ENCODE results near the gene TRIM2. TPM values are rescaled to one million over a fixed set of nuclear protein-coding genes. Genes with fewer than 3 reads are reported as not detected.

The TRIM2 gene
- polyA plus RNA-seq, 3 donors: 68.1 to 89.2 (median 74.4) TPM

DNA sequence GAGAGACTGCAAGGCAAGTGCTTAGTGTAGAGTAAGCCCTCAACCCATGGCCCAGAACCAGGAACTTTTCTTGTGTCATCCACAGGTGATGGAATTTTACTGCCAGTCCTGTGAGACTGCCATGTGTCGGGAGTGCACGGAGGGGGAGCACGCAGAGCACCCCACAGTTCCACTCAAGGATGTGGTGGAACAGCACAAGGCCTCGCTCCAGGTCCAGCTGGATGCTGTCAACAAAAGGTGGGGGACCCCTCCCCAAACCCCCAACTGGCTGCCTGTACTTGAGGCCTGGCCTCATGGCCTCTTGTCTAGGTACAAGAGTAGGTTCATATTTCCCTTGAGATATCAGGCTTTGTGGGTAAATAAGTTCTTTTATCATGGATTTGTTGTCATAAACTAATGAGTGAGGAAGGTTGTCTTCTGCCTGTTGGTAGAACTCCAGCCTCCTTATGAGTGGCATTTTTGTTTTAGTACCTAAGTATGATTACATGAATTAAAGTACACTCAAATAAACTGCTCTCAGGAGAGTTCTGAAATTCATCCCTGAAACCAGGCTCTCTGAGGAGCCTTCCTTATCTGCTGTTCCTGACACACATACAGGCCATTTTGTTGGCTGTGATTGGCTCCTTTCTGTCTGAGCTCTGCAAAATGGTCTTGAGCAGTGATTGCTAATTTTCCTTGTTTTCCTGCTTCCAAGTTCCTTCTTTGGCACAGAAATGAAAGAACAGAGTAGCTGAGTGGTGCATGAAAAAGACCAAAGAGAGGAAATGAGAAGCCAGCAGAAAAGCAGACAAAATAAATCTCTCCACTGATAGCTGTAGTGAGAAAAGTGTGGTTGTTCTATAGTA lies 88.9 kb downstream of the TRIM2 start:
- DNase-seq (ENCODE audit: extremely low read depth in 1 of 11, low read depth in 9 of 11, low spot score in 4 of 11): no peak

DNA sequence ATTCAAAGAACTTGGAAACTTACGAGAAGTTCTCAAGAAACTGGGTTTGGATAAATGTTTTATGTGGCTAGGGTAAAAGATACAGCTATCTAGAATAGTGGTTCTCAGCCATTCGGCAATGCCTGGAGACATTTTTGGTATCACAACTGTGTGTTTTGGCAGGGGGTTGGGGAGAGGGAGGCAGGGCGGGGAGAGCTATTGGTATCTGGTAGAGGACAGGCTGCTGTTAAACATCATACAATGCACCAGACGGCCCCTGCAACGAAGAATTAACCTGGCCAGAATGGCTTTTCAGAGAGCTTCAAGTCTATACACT lies 89.5 kb downstream of the TRIM2 start:
- no peak for DNase-seq (ENCODE audit: extremely low read depth in 1 of 11, low read depth in 9 of 11, low spot score in 4 of 11)

DNA sequence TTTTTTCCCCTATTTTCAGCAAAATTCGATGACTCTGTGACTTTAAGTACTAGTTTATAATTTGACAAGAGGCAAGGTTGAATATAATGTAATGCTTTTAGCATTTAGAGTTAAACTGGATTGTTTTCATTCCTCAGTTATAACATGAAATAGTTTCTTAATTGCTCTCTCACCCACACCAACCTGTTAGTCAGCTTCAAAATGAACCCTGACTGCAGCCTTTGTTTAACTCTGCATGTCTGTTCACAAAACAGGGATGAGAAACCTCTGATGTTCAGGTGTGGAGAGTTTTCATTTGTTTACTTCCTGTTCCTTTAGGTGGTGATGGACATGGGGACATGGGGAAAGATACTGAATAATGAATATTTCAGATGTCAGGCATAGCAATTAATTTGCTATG lies 90.4 kb downstream of the TRIM2 start:
- peak in 1 of 11 donors; percentile 36 for DNase-seq (ENCODE audit: extremely low read depth in 1 of 11, low read depth in 9 of 11, low spot score in 4 of 11)

DNA sequence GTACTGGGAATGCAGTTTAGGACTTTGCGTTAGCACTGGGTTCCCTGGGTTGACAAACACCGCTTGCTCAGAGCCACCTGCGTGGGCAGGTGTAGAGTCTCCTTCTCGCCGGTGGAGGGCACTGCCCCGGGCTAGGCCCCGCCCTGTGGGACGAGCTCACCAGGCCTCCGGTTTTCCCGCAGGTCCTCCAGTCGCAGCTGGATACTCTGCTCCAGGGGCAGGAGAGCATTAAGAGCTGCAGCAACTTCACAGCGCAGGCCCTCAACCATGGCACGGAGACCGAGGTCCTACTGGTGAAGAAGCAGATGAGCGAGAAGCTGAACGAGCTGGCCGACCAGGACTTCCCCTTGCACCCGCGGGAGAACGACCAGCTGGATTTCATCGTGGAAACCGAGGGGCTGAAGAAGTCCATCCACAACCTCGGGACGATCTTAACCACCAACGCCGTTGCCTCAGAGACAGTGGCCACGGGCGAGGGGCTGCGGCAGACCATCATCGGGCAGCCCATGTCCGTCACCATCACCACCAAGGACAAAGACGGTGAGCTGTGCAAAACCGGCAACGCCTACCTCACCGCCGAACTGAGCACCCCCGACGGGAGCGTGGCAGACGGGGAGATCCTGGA lies 91.0 kb downstream of the TRIM2 start:
- DNase-seq (ENCODE audit: extremely low read depth in 1 of 11, low read depth in 9 of 11, low spot score in 4 of 11): no peak

DNA sequence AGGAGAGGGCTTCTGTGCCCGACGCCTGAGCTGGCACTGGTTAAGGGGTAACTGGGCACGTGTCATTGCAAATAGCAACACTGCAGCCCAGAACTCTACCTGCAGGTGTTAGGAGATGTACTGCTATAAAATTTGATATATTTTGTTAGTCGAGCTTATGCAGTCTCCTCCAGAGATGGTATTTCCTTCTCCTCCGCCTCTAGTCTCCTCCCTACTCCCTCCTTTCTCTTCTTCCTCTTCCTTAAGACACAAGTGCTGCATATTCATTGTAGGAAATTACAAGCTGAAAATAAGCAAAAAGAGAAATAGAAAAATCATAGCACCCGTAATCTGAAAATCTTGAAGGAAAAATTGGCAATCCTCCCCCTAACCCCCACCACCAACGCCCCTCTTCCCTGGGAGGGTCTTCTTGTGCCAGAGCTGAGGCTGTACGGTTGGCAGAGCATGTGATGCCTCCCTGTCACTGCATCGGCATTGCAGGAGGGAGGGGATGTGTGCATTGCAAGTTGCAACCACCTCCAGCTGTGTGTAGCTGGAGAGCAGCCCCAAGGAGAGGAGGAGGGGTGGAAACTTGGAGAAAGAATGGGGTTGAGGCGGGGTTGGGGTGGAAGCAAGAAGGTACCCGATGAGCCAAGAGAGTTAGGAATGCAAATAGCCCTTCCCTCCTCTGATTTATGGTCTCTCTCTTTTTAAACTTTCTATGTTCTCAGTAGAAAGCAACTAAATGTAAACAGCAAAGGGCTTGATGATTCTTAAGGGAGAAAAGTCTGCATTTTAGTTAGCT lies 92.0 kb downstream of the TRIM2 start:
- DNase-seq (ENCODE audit: extremely low read depth in 1 of 11, low read depth in 9 of 11, low spot score in 4 of 11): peak in 8 of 11 donors; percentile 26 to 51 (median 41)

DNA sequence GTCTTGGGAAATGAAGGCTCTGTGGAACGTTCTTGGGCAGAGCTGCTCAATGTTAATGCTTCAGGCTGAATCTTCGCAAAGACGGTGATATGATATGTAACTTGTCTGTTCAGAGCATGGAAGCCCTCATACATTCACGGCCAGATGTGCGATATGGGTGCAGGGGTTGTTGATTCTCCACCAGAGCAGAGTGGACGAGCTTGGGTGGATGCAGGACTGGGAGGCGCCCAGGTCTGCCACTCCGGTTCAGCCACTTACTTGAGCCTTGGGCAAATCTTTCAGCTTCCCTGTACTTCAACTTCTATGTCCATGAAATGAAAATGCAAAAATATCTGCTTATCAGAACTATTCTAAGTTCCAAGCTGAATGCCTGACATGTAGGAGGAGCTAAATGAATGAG lies 92.9 kb downstream of the TRIM2 start:
- DNase-seq (ENCODE audit: extremely low read depth in 1 of 11, low read depth in 9 of 11, low spot score in 4 of 11): no peak

DNA sequence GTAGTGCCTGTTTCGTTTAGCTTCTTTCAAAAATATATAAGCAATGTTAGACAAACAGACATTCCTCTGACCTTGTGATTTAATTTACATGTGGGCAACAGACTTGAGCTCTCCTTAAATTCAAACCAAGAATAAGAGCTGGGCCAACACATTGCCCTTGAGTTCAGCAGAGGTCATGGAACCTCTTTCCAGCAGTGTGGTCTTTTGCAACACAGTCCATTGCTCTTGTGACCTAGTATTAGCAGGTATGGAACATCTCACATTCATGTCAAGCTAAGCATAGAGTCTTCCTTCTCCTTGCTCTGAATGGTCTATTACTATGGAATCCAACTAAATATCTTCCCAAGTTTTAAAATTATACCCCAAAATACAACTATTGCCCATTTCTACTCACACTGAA lies 106.5 kb downstream of the TRIM2 start:
- no peak for DNase-seq (ENCODE audit: extremely low read depth in 1 of 11, low read depth in 9 of 11, low spot score in 4 of 11)

DNA sequence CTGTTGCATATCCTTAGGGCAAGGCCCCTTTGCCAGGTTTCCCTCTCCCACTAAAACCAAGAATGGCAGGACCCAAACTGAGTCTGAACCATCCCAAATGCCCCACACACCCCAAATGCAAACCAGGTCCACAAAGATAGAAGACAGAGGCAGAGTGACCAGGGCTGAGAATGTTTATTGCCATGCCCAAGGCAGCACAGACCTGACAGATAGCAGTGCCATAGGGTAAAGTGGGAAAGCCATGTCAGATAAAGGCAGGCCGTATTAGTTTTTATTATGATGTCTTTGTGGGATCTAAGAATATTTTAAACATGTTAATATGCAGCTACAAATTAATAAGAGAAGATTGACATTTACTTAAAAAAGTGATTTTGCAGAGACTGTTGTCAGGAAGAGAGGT lies 110.7 kb downstream of the TRIM2 start:
- DNase-seq (ENCODE audit: extremely low read depth in 1 of 11, low read depth in 9 of 11, low spot score in 4 of 11): no peak

DNA sequence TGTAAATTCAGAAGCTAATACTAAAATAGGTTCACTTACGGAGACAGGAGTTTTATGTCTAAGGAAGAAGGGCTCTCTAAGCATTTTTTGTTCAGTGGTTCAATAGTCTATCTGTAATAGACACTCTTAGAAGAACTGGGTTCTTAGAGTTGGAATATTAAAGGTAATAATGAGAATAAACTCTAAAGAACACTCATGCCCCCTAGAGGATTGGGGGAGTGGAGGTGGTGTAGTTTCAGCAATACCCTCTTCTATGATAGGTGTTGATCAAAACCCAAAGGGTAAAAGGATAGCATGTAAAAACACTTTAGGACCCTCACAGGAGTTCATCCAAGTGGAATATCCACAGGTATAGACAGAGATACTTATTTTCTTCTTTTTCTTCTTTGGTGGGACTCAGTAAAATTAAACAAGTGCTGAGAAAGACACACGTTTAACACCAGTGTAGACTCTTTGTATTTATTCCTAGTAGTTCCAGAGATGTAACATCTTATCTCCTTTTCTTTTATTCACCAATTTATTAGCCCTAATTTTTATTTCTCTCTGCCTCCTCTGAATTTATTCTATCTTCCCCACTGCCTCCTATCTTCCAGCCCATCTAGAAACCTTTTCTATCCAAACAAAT lies 114.6 kb downstream of the TRIM2 start:
- peak in 4 of 11 donors; percentile 38 to 57 (median 43) for DNase-seq (ENCODE audit: extremely low read depth in 1 of 11, low read depth in 9 of 11, low spot score in 4 of 11)

DNA sequence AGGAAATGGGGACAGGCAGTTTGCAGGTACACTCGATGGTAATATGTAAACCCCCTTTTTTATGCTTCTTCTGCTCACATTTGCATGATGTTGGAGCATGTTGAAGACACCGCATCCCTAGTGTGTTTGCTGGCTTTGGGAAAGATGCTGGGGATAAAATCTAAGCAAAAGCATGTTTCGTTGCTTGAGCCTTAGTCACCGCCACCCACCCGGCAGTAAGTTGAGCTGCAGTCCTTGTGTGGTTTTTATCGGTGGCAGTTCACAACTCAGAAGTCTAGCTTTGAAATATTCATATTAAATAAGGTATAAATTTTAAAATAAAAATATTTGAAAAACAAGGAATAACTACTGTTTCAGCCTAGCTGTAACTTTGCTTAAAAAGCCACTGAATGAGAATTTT lies 118.5 kb downstream of the TRIM2 start:
- no peak for DNase-seq (ENCODE audit: extremely low read depth in 1 of 11, low read depth in 9 of 11, low spot score in 4 of 11)

DNA sequence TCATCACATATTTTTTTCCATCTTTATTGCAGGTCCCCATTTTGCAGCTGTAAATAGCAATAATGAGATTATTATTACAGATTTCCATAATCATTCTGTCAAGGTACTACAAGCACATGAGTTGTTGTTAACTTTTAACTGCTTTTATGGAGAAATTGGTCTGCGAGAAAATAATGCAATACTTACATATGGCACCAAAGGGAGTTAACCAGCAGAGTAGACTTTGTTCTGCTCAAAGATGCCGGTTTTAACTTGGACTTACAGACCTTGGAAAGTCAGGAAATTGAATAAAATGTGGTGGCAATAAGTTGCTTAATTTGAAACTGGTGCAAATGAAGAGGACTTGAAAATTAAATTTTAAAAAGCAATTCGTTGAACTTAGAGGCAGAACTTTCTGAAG lies 119.8 kb downstream of the TRIM2 start:
- DNase-seq (ENCODE audit: extremely low read depth in 1 of 11, low read depth in 9 of 11, low spot score in 4 of 11): no peak

DNA sequence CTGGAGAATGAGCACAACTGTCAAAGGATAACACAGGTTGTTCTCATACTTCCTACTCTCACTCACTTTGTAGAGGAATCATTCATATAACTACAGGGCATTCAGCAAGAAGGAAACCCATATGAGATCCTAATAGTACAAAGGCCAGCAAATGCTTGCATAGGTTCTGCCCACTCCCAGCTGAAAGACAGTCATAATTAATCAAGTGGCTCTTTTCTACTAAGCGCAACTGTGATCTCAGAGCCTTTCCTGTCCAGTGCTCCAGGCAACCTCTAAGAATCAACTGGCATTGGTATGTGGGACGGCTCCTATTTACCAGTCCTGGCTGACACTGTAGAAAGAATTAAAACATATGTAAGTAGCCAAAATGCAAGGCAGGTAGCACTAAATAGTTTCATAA lies 121.3 kb downstream of the TRIM2 start:
- no peak for DNase-seq (ENCODE audit: extremely low read depth in 1 of 11, low read depth in 9 of 11, low spot score in 4 of 11)

DNA sequence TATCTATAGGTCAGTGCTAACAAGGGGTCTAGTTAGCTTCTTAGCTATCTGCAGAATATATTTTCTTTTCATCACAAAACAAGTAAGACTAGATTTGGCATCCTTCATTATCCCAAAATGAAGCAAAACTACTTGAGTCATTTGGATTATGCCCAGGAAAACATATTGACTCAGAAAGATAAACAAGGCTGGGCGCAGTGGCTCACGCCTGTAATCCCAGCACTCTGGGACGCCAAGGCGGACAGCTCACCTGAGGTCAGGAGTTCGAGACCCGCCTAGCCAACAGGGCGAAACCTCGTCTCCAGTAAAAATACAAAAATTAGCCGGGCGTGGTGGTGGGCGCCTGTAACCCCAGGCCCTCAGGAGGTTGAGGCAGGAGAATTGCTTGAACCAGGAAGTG lies 122.3 kb downstream of the TRIM2 start:
- no peak for DNase-seq (ENCODE audit: extremely low read depth in 1 of 11, low read depth in 9 of 11, low spot score in 4 of 11)

DNA sequence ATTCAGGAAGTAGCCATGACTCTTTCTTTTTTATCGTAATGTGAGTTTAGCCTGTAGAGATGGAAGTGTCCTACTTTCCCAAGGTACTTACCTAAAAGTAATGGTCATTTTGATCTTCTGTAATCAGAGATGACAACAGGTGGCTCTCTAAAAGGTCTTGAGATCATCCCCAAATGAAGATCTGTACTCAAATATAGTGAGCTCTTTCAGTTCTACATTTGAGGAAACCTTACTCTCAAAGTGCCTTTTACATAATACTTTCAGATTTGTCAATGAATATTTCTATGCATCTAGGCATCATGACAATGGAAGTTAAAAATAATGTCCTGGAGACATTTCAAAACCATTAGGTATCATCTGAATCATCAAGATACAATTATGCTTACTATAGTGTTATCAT lies 123.0 kb downstream of the TRIM2 start:
- DNase-seq (ENCODE audit: extremely low read depth in 1 of 11, low read depth in 9 of 11, low spot score in 4 of 11): no peak

DNA sequence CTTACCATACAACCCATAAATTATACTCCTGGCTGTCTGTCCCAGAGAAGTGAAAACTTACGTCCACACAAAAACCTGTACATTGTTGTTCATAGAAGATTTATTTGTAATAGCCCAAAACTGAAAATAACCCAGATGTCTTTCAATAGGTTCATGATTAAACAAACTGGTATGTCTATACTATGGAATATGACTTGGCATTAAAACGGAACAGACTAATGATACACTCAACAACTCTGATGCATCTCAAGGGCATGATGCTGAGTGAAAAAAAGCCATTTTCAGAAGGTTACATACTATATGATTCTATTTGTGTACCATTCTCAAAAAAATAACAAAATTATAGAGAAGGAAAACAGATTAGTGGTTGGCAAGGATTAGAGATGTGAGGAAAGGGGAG lies 128.7 kb downstream of the TRIM2 start:
- no peak for DNase-seq (ENCODE audit: extremely low read depth in 1 of 11, low read depth in 9 of 11, low spot score in 4 of 11)

DNA sequence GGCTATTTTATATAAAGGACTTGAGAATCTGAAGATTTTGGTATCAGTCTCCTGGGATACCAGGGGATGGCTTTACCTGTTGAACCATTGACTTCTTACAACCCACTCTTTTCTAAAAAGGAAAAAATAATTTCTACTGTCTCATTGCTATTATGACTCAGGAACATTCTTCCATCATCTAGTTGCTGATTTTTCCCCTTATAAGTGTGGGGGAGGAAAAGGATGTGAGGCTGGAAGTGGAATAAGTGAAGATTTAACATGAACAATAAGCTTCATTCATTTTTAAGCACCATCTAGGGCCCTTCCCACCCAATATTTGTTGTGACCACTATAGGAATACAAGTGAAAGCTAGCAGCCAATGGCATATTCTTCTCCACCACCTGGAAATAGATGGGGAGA lies 129.6 kb downstream of the TRIM2 start:
- no peak for DNase-seq (ENCODE audit: extremely low read depth in 1 of 11, low read depth in 9 of 11, low spot score in 4 of 11)

DNA sequence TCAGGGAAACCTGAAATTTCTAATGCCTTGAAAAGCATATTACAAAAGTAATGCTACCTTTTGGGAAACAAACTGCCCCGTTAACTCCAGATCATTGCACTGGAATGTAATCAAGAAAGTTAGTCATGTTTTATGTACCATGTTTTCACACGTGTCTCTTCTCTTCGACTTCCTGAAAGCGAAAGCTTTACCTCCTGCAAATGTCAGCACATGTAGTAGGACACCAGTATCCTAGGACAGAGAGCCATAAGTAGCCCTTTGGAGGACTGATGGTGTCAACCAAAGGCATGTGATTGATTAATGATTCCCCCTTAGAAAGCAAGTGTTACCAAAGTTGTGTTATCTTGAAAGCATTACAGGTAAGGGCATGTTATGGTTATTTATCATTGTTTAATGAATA lies 131.4 kb downstream of the TRIM2 start:
- DNase-seq (ENCODE audit: extremely low read depth in 1 of 11, low read depth in 9 of 11, low spot score in 4 of 11): peak in 2 of 11 donors; percentile 6 to 16

DNA sequence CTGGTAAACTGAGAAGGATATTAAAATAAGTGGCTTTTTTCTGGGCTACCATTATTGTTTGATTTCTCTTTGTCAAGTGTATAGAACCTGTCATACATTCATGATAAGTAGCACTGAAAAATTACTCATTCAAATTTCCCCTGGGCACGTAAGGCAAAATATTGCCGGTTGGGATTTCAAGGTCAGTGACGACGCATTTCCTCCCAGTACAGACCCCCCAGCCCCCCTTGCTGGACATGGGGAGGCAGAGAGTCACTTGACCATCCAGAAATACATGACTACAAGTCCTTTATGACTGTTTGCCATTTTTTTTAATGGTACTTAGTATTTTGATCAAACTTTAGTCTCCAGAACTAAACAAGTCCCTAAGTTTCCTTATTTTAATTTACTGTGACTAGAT lies 133.4 kb downstream of the TRIM2 start:
- no peak for DNase-seq (ENCODE audit: extremely low read depth in 1 of 11, low read depth in 9 of 11, low spot score in 4 of 11)

DNA sequence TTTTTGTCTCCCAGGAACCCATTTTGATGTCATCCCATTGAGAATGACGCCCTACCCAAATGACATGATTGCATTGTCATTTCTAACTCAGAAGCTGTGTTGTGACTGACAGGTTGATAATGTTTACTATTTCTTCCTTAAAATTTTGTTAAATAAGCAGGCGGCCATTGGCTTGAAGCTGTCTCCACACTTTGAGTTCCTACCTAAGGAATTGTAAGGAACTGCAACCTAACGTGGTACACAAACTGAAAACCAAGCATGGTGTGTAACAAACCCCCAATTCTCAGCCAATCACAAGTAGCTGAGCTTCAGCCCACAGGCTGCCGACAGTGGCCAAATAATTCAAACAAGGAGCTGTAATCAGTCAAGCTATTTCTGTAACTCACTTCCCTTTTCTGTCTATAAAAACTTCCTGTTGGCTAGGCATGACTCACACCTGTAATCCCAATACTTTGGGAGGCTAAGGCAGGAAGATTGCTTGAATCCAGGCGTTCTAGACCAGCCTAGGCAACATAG lies 137.4 kb downstream of the TRIM2 start:
- DNase-seq (ENCODE audit: extremely low read depth in 1 of 11, low read depth in 9 of 11, low spot score in 4 of 11): no peak
